Measurements from ENCODE around the gene ASAP2.

Gene ASAP2

GRCh38 chr2:9281145-9281544, 74.5 kb downstream of the ASAP2 start:
- H3K4me3 ChIP-seq (ENCODE audit: low read length): no peak overlapping the region
- DNase-seq (ENCODE audit: low read depth): no peak
- TF ChIP-seq, protein P1, sequence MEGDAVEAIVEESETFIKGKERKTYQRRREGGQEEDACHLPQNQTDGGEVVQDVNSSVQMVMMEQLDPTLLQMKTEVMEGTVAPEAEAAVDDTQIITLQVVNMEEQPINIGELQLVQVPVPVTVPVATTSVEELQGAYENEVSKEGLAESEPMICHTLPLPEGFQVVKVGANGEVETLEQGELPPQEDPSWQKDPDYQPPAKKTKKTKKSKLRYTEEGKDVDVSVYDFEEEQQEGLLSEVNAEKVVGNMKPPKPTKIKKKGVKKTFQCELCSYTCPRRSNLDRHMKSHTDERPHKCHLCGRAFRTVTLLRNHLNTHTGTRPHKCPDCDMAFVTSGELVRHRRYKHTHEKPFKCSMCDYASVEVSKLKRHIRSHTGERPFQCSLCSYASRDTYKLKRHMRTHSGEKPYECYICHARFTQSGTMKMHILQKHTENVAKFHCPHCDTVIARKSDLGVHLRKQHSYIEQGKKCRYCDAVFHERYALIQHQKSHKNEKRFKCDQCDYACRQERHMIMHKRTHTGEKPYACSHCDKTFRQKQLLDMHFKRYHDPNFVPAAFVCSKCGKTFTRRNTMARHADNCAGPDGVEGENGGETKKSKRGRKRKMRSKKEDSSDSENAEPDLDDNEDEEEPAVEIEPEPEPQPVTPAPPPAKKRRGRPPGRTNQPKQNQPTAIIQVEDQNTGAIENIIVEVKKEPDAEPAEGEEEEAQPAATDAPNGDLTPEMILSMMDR (conservative IDR thresholded peaks at IDR 0.05; ENCODE audit: low read length): no peak

DNA sequence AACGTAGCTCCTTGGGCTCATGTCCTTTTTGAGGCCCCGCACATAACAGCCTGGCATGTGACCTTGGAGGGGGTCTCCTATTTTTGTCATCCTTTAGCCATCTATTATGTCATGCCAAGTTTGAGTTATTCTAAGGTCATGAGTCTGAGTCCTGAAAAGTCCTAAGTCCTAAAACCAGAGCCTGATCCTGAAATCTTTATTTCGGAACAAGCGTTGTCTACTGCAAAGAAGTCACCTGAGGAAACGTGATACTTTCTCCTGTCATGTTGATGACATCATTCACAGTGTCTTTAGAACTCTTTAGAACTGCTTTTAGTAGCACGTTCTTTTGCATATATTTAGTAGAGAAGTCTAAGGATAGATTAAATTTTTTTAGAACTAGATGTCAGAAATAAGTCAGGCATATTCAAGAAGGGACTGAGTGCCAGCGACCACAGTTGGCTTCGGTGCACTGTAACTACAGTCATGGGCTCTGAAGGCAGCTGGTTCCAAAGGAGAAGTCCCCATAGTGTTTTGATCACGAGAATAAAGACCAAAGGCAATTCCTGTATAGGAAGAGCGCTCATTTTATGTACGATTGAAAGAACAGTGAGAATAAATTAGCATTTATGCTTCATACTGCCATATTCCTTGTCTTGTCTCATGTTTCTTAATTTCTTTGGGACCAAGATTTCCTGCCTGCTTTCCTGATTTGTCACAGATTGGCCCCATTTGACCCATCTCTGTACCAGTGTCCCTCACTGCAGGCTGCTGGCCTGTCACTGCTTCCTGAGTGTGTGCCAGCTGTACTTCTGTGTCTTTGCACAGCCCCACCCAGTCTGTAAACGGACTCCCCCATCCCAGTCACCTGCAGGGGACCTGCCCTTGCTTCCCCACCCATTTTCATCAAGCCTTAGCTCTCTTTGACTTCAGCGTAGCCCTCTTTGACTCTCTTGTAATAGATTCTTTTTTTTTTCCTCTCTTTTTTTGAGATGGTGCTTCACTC, 75.8 kb downstream of the ASAP2 start:
- no peak overlapping the region for H3K4me3 ChIP-seq (ENCODE audit: low read length)
- DNase-seq (ENCODE audit: low read depth): no peak
- TF ChIP-seq, protein P1 (conservative IDR thresholded peaks at IDR 0.05; ENCODE audit: low read length): no peak

- no peak overlapping the region for H3K4me3 ChIP-seq (ENCODE audit: low read length)
Measured at GRCh38 chr2:9284521-9285297, 78.1 kb downstream of the ASAP2 start.

GRCh38 chr2:9285385-9285920, 78.8 kb downstream of the ASAP2 start:
- DNase-seq (ENCODE audit: low read depth): no peak
- TF ChIP-seq, protein P1 (conservative IDR thresholded peaks at IDR 0.05; ENCODE audit: low read length): no peak

More at GRCh38 chr2:9284521-9285297, 78.1 kb downstream of the ASAP2 start:
- TF ChIP-seq, protein P1 (conservative IDR thresholded peaks at IDR 0.05; ENCODE audit: low read length): no peak
- DNase-seq (ENCODE audit: low read depth): no peak

GRCh38 chr2:9285921-9286320, 79.3 kb downstream of the ASAP2 start:
- H3K4me3 ChIP-seq (ENCODE audit: low read length): no peak overlapping the region
- DNase-seq (ENCODE audit: low read depth): no peak
- TF ChIP-seq, protein P1 (conservative IDR thresholded peaks at IDR 0.05; ENCODE audit: low read length): no peak

More at GRCh38 chr2:9285385-9285920, 78.8 kb downstream of the ASAP2 start:
- no peak overlapping the region for H3K4me3 ChIP-seq (ENCODE audit: low read length)

GRCh38 chr2:9286554-9287399, 80.2 kb downstream of the ASAP2 start:
- peak; percentile 43 for DNase-seq (ENCODE audit: low read depth)
- no peak overlapping the region for H3K4me3 ChIP-seq (ENCODE audit: low read length)
- TF ChIP-seq, protein P1 (conservative IDR thresholded peaks at IDR 0.05; ENCODE audit: low read length): no peak

Measured in AG10803 (cell line).